Mucosa of stomach (tissue), 1 donor: ENCODE data around the gene PCSK4.

ENCODE experiments used
- H3K27me3 ChIP-seq: one replicate; pipeline ENCODE4 v1.7.0; 2013; ENCODE audit warnings: mild to moderate bottlenecking, low read length; ENCODE audit not compliant: control insufficient read depth, insufficient read depth
- H3K36me3 ChIP-seq: one replicate; pipeline ENCODE4 v1.7.0; 2013; ENCODE audit warnings: low read length; ENCODE audit not compliant: control insufficient read depth, insufficient read depth
- H3K4me1 ChIP-seq: one replicate; pipeline ENCODE4 v1.7.0; 2013; ENCODE audit warnings: mild to moderate bottlenecking, low read length; ENCODE audit not compliant: control insufficient read depth, insufficient read depth
- H3K4me3 ChIP-seq: one replicate; pipeline ENCODE4 v1.7.0; 2013; ENCODE audit warnings: low read length
- H3K9ac ChIP-seq: one replicate; pipeline ENCODE4 v1.7.0; 2013; ENCODE audit warnings: mild to moderate bottlenecking, low read length, moderate library complexity
- H3K9me3 ChIP-seq: one replicate; pipeline ENCODE4 v1.7.0; 2013; ENCODE audit warnings: mild to moderate bottlenecking, low read length, moderate library complexity; ENCODE audit not compliant: control insufficient read depth
- donor health status: Pancreatic carcinoma.

The PCSK4 gene

DNA sequence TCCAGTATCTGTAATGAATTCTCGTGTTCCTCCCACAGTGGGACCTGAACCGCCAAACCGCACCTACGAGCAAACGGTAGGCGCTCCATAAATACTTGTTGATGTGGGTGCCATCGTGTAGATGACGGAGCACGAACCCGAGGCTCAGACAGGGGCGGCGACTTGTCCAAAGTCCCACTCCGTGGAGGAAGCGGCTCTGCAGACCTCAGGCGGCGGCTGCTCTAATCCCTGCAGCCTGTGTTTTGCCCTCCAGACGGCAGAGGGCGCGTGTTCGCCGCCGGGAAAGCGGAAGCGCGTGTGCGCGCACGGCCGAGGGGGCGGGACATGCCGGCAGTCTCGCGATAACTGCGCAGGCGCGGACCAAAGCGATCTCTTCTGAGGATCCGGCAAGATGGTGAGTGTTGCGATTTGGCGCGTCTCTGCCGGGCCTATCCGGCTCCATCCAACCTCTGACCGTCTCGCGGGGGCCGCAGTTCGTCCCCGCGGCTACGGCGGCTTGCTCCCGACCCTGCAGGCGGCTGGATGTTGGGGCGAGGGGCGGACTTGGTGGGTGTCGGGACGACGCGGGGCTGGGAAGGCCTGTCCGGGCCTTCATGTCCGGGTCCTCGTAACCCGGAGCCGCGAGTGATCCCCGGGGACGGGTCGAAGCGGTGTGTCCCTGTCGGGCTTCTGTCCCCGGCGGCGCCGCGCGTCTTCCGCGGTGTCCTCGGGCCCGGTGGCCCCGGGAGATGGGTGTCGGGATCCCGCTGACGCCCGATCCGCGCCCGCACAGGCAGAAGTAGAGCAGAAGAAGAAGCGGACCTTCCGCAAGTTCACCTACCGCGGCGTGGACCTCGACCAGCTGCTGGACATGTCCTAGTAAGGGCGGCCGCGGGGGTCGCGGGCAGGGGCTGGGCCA, 51.9 kb downstream of the PCSK4 start, which contains the start of gene RPS15:
TSS of gene RPS15 (plus strand) at position 362 of the 898 bp plus-strand sequence. CDS start at position 392, 30 bp downstream.
- Histone ChIP-seq H3K4me3 (peak within 1 kb of the TSS; percentile 72), H3K9me3 (no peaks in the 10 kb centered on the region), H3K4me1 (peaks cover 10% of the 10 kb centered on the region), H3K9ac (peak within 1 kb of the TSS; percentile 90), H3K27me3 (no peaks in the 10 kb centered on the region), H3K36me3 (peaks cover 17% of the 10 kb centered on the region)

DNA sequence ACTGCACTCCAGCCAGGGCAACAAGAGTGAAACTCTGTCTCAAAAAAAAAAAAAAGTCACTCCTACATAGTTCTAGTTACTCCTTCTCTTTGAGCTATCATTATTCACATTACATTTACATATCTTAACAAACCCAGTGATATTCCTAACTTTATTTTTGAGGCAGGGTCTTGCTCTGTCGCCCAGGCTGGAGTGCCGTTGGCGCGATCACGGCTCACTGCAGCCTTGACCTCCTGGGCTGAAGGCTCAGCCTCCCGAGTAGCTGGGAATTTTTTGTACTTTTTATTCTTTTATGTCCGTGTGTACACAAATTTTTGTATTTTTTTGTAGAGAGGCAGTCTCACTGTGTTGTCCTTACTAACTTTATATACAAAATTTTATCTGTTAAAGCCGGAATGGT, 52.5 kb downstream of the PCSK4 start:
- no peaks in the 10 kb centered on the region for H3K27me3 ChIP-seq
- peaks cover 10% of the 10 kb centered on the region for H3K4me1 ChIP-seq
- no peak overlapping the region for H3K4me3 ChIP-seq
- peaks cover 17% of the 10 kb centered on the region for H3K36me3 ChIP-seq
- H3K9ac ChIP-seq, result no peak overlapping the region
- H3K9me3 ChIP-seq, result no peaks in the 10 kb centered on the region

DNA sequence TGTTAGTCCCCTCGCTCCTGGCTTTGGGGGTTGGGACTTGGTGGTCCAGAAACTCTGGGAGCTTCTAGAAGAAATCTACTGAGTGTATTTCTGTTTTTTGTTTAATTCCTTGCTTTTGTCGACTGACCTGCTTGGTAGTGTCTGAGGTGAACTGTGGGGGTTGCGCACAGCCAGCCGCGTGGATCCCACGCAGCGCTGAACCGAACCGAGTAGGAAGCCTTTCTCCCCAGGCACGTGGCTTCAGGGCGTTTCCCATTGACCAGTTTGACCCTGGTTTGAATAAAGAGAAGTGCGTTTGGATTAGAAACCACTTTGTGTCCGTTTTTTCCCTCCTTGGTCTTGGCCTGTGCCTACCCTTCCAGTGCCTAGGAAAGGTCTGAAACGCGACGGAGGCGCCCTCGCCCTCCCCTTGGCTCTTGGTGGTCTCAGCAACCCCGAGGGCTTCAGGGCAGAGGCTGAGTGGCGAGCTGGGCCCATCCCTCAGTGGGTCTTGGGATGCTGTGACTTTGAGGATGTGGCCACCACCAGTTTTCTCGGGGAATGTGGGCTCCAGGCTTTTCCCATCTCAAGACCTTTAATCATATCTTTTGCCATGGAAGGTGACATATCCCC, 54.7 kb downstream of the PCSK4 start:
- Histone ChIP-seq H3K4me3 (no peak overlapping the region), H3K36me3 (peaks cover 3% of the 10 kb centered on the region), H3K27me3 (no peaks in the 10 kb centered on the region), H3K4me1 (peaks cover 10% of the 10 kb centered on the region), H3K9me3 (no peaks in the 10 kb centered on the region), H3K9ac (no peak overlapping the region)

DNA sequence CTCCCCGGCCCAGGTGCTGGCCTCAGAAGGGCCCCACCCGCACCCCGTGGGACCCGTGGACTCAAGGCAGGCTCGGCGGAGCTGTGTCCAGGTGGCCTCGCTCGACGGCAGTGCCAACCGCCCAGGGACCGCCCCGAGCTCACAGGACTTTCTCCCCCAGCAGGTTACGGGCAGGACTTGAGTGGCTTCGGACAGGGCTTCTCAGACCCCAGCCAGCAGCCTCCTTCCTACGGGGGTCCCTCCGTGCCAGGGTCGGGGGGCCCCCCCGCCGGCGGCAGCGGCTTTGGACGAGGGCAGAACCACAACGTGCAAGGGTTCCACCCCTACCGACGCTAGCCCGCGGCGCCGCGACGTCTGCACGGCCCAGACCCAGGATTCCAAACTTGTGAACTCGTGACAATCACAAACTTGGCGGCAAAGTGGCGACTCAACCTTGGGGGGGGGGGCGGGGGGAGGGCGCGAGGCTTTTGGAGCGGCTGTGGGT, 55.5 kb downstream of the PCSK4 start:
- no peaks in the 10 kb centered on the region for H3K27me3 ChIP-seq
- H3K4me3 ChIP-seq, result no peak overlapping the region
- H3K4me1 ChIP-seq, result peaks cover 10% of the 10 kb centered on the region
- H3K9me3 ChIP-seq, result no peaks in the 10 kb centered on the region
- no peaks in the 10 kb centered on the region for H3K36me3 ChIP-seq
- H3K9ac ChIP-seq, result no peak overlapping the region

DNA sequence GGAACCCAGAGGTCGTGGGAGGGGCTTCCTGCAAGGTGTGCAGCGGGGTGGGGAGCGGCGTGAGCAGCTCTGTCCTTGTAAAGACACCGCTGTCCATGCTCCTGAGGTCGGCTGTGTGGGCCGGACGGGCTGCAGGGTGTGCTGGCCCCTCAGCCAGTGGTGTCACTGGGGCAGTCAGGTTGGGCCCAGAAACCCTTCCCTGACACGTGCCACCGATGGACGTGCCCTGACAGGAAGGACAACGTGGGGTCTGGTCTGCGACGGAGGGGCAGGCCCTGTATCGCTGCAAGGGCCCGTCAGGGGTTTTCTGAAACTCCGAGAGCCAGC, 56.1 kb downstream of the PCSK4 start:
- no peak overlapping the region for H3K4me3 ChIP-seq
- H3K4me1 ChIP-seq, result peaks cover 11% of the 10 kb centered on the region
- H3K9ac ChIP-seq, result no peak overlapping the region
- no peaks in the 10 kb centered on the region for H3K36me3 ChIP-seq
- no peaks in the 10 kb centered on the region for H3K9me3 ChIP-seq
- H3K27me3 ChIP-seq, result no peaks in the 10 kb centered on the region

DNA sequence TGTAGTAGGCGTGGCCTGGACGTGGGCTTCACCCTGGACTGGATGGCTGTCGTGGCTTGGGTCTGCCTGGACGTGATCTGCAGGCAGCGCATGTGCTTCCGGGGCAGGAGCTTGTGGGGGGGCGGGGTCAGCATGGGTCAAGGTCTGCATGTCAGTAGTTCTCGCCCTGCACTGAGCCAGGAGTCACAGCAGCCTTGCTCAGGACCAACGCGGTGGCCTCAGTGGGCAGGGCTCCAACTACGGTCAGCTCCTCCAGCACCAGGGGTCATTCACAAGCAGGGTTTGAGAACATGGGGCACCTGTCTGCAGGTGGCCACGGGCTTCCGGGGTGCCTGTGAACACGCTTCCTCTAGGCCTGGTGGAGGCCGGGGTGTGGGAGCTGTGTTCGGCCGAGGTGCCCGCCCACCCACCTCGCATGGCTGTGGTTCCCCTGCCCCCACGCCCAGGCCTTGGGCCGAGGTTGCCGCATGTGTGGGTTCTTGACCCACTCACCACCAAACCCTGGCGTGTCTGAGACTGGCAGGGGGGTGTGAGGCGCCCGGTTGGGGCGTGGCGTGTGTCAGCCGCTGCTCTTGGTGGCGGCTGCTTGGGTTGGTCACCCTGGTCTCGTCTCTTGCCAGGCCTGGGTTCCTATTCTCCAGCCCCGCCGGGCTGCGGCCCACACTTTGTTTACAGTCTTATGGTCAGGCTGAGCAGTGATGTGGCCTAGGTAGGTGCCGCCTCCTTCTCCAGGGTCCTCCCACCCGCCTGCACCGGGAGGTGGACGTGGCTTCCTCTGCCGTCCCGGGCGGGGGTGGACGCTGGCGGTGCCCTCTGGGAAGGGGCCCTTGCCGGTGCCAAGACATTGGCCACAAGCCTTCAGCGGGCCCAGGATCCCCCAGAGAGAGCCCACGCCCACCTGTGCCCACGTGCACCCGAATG, 56.8 kb downstream of the PCSK4 start:
- Histone ChIP-seq H3K4me3 (no peak overlapping the region), H3K9me3 (no peaks in the 10 kb centered on the region), H3K4me1 (peaks cover 12% of the 10 kb centered on the region), H3K36me3 (no peaks in the 10 kb centered on the region), H3K27me3 (no peaks in the 10 kb centered on the region), H3K9ac (no peak overlapping the region)

DNA sequence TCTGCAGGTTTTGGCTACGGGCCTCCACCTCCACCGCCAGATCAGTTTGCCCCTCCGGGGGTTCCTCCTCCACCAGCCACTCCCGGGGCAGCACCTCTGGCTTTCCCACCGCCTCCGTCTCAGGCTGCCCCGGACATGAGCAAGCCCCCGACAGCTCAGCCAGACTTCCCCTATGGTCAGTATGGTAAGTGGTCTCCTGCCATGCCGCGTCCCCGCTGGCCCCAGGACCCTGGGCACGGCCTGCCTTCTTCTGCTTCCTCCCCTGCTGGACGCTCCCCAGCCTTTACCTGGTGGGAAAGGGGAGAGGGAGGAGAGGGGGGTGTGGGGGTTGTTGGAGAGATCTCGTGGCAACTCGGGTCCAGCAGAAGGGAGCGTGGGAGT, 57.7 kb downstream of the PCSK4 start:
- no peaks in the 10 kb centered on the region for H3K36me3 ChIP-seq
- H3K9me3 ChIP-seq, result no peaks in the 10 kb centered on the region
- H3K4me1 ChIP-seq, result peaks cover 12% of the 10 kb centered on the region
- no peak overlapping the region for H3K4me3 ChIP-seq
- H3K9ac ChIP-seq, result no peak overlapping the region
- no peaks in the 10 kb centered on the region for H3K27me3 ChIP-seq

DNA sequence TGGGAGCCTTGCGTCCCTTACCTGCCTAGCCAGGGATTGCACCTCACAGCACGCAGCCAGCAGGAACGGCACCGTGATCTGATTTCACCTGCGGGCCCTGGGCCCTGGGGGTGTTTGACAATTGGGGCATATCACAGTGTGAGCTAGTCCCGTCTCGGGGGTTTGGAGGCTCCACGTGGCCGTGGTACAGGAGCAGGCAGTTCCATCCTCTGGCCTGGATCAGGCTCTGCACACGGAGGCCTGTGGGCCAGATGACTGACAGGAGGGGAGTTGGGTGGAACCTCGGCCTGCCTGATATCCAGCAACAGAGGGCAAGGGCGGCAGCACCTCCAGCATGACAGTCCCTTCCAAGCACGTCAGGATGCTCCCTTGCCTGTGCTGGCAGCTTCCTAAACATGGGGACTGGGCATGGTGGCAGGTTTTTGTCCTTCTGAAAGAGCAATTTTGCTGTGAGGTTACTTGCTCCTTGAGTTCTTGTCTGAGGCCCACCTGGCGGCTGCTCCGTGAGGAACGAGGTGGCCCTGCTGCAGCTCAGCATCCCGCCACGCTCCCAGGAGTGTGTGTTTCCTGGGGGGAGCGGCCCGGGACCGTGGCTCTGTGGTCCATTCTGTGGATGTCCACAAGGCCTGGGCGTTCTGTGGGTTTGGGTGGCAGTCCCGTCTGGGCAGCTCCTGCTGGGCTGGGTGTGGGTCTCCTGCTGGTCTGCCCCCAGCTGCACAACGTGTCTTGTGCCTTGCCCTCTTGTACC, 58.2 kb downstream of the PCSK4 start:
- no peak overlapping the region for H3K4me3 ChIP-seq
- no peaks in the 10 kb centered on the region for H3K27me3 ChIP-seq
- no peaks in the 10 kb centered on the region for H3K9me3 ChIP-seq
- H3K4me1 ChIP-seq, result peaks cover 12% of the 10 kb centered on the region
- H3K9ac ChIP-seq, result no peak overlapping the region
- no peaks in the 10 kb centered on the region for H3K36me3 ChIP-seq
